Body of pancreas (tissue), 4 donors: Measurements from ENCODE around the gene DMRTC1.
"Not testable (repeated sequence)": the region's sequence is repeated elsewhere in the genome, so short reads cannot be mapped to it uniquely, and the experiment has no call there.

Experiments used
- POLR2A ChIP-seq, 3 donors: fragments of 450-650 bp; IDR thresholded peaks; one replicate each; pipeline ENCODE4 v1.6.1; 2016; ENCODE audit warnings: antibody characterized with exemption in 3 of 3, mild to moderate bottlenecking in 2 of 3
- TF ChIP-seq, protein P1 (sequence below), 7 experiments: fragments of 450-650 bp in 4 of 7; fragments of 200-600 bp in 3 of 7; sonication (generic) in 3 of 7; IDR thresholded peaks; one replicate each; pipeline ENCODE4 v1.5.1; 2016 to 2019; ENCODE audit warnings: antibody characterized with exemption in 7 of 7

DNA sequence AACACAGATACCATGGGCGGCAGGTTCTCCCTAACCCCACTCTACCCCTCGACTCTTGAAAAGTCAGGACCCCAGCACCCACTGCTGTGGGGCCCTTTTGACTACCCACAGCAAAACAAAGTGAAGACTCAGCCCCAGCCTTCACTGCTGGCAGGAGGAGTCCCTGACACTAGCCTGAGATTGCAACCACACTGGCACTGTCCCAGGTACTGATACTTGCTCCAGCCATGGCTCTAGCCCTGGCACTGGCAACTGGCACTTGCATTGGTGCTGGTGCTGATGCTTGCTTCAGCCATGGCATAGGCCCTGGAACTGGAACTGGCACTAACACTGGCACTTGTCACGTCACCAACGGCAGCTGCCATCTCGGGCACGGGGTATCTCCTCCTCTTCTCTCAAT, 1.4 kb downstream of the DMRTC1 start:
- TF ChIP-seq, protein P1, sequence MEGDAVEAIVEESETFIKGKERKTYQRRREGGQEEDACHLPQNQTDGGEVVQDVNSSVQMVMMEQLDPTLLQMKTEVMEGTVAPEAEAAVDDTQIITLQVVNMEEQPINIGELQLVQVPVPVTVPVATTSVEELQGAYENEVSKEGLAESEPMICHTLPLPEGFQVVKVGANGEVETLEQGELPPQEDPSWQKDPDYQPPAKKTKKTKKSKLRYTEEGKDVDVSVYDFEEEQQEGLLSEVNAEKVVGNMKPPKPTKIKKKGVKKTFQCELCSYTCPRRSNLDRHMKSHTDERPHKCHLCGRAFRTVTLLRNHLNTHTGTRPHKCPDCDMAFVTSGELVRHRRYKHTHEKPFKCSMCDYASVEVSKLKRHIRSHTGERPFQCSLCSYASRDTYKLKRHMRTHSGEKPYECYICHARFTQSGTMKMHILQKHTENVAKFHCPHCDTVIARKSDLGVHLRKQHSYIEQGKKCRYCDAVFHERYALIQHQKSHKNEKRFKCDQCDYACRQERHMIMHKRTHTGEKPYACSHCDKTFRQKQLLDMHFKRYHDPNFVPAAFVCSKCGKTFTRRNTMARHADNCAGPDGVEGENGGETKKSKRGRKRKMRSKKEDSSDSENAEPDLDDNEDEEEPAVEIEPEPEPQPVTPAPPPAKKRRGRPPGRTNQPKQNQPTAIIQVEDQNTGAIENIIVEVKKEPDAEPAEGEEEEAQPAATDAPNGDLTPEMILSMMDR (IDR thresholded peaks at IDR 0.05) = not testable (repeated sequence)
- TF ChIP-seq POLR2A (IDR thresholded peaks at IDR 0.05) = not testable (repeated sequence)
